Measurements from ENCODE around the gene AAK1. TPM values are rescaled to one million over a fixed set of nuclear protein-coding genes. Genes with fewer than 3 reads are reported as not detected.
A peak's percentile ranks its signal among the peaks of the same experiment; 100 is the strongest.

Gene AAK1
- total RNA-seq, 1 experiment from 2014 or later: 46.8 TPM

GRCh38 chr2:69628325-69629021 lies 15.1 kb downstream of the AAK1 start:
- intact Hi-C loops (cut with micrococcal nuclease): no loop called here
- BruUV-seq (replicated peaks): no TSS peak
- Histone ChIP-seq H3K4me1 (ENCODE audit: insufficient read depth, low read length) (peaks cover 7% of the 10 kb centered on the region; the same call in 1 of the 2 replicates), H3K9me3 (ENCODE audit: low read length) (no peaks in the 10 kb centered on the region), H2AFZ (ENCODE audit: low read length) (no peak overlapping the region), H3K27me3 (ENCODE audit: low read length) (no peaks in the 10 kb centered on the region), H4K20me1 (ENCODE audit: low read length) (0 out of 2 replicates have a peak, but pooled peaks cover 5% of the 10 kb centered on the region), H3K9me2 (replicated peaks; ENCODE audit: low read length) (no peaks in the 10 kb centered on the region), H3K27ac (ENCODE audit: low read length) (no peak overlapping the region), H3F3A (ENCODE audit: low read length, unreplicated experiment) (no peaks in the 10 kb centered on the region), H3K4me3 (ENCODE audit: low read length) (no peak overlapping the region), H3K9ac (ENCODE audit: low read length) (no peak overlapping the region), H3K79me2 (ENCODE audit: low read length) (peaks cover 85% of the 10 kb centered on the region), H3K36me3 (ENCODE audit: low read depth, low read length) (no peaks in the 10 kb centered on the region; the same call in 1 of the 2 replicates), H3K4me2 (ENCODE audit: low read length) (no peak overlapping the region)
- DNase-seq: no peak
- ATAC-seq: no peak
- CTCF ChIA-PET: no interaction called here
- POLR2A ChIA-PET (ENCODE audit: unreplicated experiment): no interaction called here
- TF ChIP-seq, protein P1, sequence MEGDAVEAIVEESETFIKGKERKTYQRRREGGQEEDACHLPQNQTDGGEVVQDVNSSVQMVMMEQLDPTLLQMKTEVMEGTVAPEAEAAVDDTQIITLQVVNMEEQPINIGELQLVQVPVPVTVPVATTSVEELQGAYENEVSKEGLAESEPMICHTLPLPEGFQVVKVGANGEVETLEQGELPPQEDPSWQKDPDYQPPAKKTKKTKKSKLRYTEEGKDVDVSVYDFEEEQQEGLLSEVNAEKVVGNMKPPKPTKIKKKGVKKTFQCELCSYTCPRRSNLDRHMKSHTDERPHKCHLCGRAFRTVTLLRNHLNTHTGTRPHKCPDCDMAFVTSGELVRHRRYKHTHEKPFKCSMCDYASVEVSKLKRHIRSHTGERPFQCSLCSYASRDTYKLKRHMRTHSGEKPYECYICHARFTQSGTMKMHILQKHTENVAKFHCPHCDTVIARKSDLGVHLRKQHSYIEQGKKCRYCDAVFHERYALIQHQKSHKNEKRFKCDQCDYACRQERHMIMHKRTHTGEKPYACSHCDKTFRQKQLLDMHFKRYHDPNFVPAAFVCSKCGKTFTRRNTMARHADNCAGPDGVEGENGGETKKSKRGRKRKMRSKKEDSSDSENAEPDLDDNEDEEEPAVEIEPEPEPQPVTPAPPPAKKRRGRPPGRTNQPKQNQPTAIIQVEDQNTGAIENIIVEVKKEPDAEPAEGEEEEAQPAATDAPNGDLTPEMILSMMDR (conservative IDR thresholded peaks at IDR 0.05; ENCODE audit: low read depth, low read length): no peak
- no peak for TF ChIP-seq EZH2 (IDR thresholded peaks at IDR 0.05; ENCODE audit: low read length, unreplicated experiment)
- no peak for TF ChIP-seq EZH2phosphoT487 (IDR thresholded peaks at IDR 0.05; ENCODE audit: borderline replicate concordance, low read length)

- no peak overlapping the region for H3K4me3 ChIP-seq (ENCODE audit: low read length)
- POLR2A ChIA-PET (ENCODE audit: unreplicated experiment): no interaction called here
- no peaks in the 10 kb centered on the region for H3K9me2 ChIP-seq (replicated peaks; ENCODE audit: low read length)
- TF ChIP-seq EZH2phosphoT487 (IDR thresholded peaks at IDR 0.05; ENCODE audit: borderline replicate concordance, low read length) (no peak), EZH2 (IDR thresholded peaks at IDR 0.05; ENCODE audit: low read length, unreplicated experiment) (no peak)
- TF ChIP-seq, protein P1 (conservative IDR thresholded peaks at IDR 0.05; ENCODE audit: low read depth, low read length): no peak
- H3K9me3 ChIP-seq (ENCODE audit: low read length): no peaks in the 10 kb centered on the region
- peak; percentile 79 for ATAC-seq
- peaks cover 7% of the 10 kb centered on the region; the same call in 1 of the 2 replicates for H3K4me1 ChIP-seq (ENCODE audit: insufficient read depth, low read length)
- no peak overlapping the region for H3K4me2 ChIP-seq (ENCODE audit: low read length)
- H3K36me3 ChIP-seq (ENCODE audit: low read depth, low read length): peaks cover 3% of the 10 kb centered on the region
- intact Hi-C loops (cut with micrococcal nuclease): no loop called here
- 0 out of 2 replicates have a peak, but pooled peaks cover 5% of the 10 kb centered on the region for H4K20me1 ChIP-seq (ENCODE audit: low read length)
- no peaks in the 10 kb centered on the region for H3K27me3 ChIP-seq (ENCODE audit: low read length)
- H3F3A ChIP-seq (ENCODE audit: low read length, unreplicated experiment): no peaks in the 10 kb centered on the region
- DNase-seq: peak; percentile 31
- CTCF ChIA-PET: interaction anchor here (0.6 kb wide), 1 partner anchor 300 kb away, joined by 4 read pairs; no protein-coding TSS in a partner anchor
- no peak overlapping the region for H3K27ac ChIP-seq (ENCODE audit: low read length)
- no peak overlapping the region for H3K9ac ChIP-seq (ENCODE audit: low read length)
- no peak overlapping the region for H2AFZ ChIP-seq (ENCODE audit: low read length)
- H3K79me2 ChIP-seq (ENCODE audit: low read length): peaks cover 89% of the 10 kb centered on the region
- BruUV-seq (replicated peaks): no TSS peak
These were observed 18.3 kb downstream of the AAK1 start for GRCh38 chr2:69625078-69625795.
